NCI-H2107 treated with DMSO at 0.1 percent for 48 hours (cell line): ENCODE results near the gene EXOC4.

Source experiments
- DNase-seq: peaks from one replicate; lab custom pipeline; 2025; ENCODE audit not compliant: unreplicated experiment; lab: John Stamatoyannopoulos, UW

Gene EXOC4

DNA sequence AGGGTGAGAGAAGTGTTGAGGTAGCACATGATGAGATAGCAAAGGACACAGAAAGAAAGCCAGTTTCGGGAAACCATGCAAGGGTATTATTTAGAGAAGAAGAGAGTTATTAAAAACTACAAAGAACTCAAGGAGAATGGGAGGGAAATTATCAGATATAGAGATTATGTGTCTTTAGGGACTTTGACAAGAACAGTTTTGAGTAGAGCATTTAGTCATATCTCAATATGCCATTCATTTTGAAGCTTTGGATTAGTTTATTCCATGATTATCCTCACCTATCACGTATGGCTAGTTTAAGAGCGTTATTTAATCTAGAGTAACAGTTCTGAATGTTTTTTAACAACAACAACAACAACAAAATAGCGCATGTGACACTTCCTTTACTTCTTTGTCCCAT is 409.4 kb downstream of the EXOC4 start:
- no peak for DNase-seq

DNA sequence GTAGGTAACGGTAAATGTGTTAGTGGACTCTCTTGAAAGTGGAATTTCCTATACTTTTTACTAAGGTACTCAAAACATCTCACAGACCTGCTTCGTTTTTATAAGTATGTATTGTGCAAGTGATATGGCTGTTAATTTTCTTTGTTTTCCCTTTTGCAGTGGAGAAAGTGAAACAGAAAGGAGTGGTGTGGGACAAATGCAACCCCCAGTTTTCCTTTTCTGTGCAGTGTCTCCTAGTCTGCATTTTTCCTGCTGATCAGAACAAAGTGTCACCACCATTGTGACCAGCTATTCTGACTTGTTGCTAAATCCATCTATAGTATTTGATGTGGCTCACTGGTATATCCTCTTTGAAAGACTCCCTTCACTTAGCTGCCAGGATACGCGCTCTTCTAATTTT is 410.0 kb downstream of the EXOC4 start:
- no peak for DNase-seq

DNA sequence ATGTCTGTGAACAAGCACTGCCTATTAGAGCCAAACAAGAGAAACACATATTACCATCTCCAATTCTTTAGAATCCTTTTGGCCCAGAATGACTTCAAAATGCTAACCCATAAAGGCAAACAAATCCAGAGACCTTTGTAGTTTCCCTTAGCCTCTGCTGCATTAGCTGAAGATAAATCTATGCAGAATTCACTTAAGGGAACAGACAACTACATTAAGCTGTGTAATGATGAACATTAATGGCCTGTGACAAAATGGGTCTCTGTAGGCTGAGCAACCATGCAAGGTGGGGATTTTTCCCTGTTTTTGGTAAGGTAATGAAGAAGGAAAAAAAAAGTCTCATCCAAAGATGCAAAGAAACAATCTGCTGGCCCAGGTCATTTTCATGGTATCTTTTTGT is 411.6 kb downstream of the EXOC4 start:
- no peak for DNase-seq

DNA sequence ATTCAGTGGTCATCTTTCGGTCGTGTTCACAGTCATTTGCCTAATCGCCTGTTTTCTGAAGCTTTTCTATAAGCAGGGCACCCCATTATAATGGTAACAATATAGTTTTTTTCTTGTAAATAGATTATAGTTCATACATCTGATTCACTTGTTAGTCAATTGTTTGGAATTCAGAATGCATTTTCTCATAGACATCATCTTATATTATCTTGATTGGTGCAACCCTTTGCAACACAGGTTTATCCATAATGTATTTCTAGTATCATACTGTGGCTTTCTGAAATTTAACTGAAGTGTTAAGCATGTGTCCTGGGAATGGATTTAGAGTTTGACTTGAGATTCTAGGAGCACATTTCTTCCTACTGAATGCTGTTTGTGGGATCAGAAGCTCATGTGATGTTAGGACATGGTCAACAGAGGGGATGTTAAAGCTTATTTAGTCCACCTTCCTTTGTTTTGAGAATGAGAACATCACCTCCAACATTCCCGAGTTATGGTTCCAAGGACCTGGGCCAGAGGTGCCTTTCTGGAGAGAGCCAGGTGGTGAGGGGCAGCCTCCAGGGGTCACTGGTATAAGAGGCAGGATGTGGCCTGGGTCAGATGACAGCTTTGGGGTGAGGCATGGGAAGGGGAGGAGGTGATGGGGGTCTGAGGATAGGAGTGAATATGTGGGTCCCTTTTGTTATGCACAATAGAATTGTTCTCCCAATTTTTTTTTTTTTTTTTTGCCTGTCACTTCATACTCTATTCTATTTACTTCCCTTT is 415.6 kb downstream of the EXOC4 start:
- DNase-seq, result no peak

DNA sequence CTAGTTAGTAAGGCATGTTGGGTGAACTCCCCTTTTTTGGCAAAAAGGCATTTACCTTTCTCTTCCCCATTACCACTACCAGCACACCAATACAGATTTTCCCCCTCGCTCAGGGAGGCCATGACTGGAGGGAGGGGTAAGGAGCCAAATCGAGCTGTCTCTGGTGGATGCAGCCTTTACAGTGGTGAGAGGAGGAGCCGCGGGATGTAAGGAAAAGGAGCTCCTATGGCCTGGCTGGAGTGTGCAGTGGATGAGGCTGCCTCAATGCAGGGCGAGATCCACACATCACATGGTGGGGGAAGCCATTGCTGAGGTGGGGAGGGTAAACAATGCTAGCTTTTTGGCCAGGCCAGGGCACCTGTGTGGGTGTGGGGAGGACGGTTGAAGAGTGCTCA is 416.2 kb downstream of the EXOC4 start:
- DNase-seq, result no peak

DNA sequence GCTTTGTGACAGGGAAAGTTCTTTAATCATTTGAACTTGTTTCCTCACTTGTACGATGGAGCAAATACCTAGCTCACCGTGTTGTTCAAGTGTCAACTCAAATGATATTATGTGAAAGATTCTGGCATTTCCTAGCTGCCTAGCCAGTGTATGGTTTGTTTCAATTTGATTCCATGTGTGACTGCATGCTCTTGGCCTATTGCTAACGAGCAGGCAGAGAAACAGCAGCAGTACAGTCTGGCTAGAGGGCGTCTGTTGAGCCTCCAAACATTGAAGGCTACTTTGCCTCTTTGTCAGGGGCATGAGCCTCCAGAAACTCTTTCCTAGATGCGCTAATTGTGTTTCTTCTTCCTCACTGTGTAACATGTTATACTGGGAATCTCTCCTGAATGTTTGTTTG is 417.4 kb downstream of the EXOC4 start:
- DNase-seq, result no peak

DNA sequence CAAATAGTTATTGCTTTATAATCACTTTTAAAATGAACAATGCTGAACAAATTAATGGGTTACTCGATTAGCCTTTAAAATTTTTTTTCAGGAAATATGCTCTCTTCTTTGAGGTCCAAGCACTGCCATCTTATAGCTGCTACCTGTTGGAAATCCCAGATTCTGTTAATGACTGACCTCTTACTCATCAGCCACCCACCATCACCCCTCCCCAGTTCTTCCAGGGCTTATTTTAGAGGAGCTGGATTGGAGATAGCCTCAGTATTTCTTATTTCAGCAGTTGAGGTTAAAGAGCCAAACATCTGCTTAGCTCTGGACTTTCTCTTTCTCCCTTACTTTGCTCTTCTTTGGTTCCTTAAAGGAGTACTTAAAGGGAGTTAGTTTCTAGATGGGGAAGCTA is 420.0 kb downstream of the EXOC4 start:
- no peak for DNase-seq

DNA sequence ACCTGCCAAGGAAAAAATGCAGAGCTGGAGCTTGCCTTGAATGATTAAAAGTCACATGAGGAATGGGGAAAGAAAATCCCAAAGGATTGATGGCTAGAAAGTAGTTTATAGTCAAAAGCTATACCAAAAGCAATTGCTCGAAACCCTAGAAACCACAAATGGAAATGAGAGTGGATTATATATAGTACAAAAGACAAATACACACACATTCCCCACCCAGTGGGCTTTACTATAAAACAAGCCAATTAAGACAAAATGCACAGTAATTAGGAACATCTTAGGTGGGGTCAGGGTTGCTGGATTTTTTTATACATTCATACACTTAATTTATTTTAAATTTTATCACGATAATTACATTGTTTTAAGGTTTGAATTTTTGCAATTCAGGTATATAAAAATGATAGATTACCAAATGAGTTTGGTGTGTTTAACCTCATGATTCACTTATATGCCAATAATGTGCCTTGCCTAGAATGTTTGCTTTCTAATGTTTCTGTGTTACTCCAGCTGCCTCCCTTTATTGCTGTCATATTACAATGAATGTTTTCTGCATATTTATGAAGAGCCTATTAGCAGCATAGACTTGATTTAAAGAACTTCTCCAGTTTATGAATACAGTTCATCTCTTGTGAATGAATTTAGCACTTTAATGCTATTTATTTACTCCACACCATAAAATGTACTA is 421.3 kb downstream of the EXOC4 start:
- DNase-seq, result no peak

DNA sequence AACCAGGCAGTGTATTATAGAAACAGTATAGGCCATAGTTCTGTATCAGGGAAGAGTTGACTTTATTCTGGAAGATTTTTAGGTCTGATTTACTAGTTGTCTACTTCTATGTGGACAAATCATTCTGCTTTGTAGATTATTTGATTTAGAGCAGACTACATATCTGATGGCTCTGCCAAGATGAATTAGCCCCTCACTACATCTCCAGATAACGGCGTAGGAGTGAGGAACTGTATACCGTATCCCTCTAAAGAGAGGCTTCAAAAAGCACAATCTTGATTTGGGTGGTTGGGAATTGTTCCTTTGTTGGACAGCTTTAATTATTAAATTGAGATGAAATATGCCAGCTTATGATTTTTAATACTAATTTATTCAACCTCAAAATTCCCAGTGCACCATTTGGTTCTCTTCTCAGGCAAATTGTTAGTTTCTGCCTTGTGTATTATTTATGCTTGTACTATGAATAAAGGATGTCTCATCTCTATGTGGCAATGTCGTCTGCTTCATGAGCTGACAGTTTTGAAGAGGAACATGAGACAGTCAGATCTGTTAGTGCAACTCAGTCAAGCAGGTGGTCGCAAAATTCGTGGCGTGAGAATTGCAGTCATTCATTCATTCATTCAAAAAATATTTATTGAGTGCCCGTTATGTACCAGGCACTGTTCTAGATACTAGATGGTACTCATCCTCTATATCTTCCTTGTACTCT is 422.8 kb downstream of the EXOC4 start:
- DNase-seq, result no peak

DNA sequence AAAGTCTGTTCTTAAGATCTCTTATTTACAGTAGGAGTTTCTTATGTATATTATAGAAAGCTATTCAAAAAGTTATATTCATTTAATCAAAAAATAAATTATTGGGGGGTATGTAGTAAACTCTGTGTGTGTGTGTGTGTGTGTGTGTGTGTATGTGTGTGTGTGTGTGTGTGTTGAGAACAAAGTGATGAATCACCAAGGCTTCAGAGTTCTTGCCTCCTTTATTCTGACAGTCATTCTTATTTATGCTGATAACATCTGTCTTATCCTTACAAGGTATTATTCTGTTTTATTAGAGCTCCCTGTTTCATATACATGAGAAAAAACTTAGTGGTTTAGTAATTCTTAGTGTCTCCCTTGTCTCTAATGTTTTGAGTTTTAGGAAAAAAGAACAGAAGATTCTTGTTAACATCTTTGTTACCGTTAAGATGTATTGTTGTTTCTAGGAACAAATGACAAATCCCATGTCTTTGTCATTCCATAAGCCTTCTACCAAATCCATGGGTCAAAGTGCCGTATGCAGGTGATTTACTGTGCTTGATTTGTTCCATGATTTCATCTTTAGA is 424.0 kb downstream of the EXOC4 start:
- no peak for DNase-seq

DNA sequence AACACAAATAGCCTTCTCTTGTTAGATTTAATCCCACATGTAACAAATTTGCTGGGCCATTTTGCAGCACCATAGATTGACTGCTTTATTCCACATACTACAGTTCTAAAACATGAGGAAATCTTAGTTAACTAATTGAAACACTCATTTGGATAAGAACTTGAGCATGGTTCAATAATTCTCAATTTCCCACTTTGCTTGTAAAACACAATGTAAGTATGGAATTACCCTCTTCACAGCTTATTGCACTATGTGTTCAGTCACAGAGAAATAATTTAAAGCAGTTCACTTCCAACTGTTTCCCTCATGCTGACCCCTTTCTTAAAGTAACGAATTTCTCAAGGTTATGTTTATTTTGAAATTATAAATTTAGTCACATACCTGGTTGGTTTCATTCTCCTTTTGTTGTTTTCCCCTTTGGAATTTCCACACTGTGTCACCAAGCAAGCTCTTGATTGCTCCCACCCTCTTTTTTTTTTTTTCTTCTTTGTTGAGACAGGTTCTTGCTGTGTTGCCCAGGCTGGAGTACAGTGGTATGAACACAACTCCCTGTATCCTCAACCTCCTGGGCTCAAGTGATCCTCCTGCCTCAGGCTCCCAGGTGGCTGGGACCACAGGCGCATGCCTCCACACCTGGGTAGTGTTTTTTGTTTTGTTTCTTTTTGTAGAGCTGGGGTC is 425.4 kb downstream of the EXOC4 start:
- DNase-seq, result no peak

DNA sequence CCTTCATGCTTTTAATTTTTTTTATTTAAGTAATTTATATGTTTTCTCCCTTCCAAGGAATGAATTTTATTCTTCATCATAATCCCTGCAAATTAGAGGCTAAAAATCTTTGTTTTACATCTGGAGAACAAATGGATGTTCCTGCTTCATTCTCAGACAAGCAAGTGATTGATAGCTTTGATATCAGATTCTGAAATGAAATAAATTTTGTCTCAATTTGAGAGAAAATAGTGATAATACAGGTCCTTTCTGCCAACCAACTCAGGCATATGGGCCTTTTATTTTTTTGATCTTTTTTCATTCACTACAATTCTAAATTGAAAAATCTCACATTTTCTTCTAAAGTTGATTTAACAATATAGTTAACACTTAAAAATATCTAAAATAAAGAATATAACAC is 427.1 kb downstream of the EXOC4 start:
- no peak for DNase-seq

DNA sequence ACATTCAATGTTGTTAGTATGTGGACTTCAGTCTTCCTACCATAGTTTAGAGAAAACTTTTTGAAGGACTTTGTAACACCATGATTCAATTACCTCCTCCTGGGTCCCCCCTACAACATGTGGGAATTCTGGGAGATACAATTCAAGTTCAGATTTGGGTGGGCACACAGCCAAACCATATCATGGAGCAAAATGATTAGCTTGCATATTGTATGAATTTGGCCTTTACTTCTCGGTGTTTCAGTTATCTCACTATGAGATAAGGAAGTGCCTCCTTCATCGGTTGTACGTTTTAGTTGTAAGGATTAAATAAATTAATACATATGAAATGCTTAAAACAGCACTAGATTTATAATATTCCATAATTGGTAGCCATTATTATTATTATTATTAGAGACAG is 428.7 kb downstream of the EXOC4 start:
- no peak for DNase-seq

DNA sequence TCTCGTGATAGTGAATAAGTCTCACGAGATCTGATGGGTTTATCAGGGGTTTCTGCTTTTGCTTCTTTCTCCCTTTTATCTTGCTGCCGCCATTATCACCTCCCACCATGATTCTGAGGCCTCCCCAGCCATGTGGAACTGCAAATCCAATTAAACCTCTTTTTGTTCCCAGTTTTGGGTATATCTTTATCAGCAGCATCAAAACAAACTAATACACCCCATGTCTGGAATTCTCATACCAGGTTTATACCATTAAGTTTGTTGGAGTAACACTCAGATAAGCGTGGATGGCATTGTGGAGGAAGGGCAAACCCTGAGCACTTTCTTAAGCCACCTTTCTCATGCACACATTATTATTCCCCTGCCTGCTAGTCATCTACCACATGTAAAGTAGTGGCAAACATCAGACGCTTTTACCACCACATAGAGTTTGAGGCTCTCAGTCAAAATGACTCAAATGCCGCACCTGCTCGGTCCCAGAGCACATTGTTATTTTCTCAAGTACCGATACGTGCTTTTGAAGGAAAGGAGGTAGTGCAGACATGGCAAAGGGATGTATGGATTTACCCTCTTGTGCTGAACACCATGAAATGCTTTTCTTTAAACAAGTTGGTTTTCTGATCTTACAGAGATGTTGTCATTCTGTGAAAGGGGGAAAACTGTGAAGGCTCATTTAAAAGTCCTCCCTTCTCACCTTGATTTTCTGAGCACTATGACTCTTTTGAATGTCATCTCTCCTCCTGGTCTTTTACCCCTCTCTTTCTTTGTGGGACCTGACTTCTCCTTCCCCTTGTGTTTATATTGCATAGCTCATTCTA is 429.7 kb downstream of the EXOC4 start:
- peak; percentile 76 for DNase-seq

DNA sequence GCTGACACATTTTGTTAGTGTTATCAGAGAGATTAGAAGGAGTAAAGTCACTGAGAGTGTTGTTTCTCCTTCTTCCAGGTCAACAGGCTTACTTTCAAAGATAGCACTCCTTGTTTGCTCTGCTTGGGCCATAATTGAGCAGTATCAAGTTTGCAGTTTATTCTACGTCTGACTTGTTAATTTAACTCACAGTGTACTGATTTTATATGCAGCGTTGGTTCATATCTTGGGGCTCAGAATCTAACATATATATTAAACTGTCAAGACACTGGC is 430.2 kb downstream of the EXOC4 start:
- no peak for DNase-seq

DNA sequence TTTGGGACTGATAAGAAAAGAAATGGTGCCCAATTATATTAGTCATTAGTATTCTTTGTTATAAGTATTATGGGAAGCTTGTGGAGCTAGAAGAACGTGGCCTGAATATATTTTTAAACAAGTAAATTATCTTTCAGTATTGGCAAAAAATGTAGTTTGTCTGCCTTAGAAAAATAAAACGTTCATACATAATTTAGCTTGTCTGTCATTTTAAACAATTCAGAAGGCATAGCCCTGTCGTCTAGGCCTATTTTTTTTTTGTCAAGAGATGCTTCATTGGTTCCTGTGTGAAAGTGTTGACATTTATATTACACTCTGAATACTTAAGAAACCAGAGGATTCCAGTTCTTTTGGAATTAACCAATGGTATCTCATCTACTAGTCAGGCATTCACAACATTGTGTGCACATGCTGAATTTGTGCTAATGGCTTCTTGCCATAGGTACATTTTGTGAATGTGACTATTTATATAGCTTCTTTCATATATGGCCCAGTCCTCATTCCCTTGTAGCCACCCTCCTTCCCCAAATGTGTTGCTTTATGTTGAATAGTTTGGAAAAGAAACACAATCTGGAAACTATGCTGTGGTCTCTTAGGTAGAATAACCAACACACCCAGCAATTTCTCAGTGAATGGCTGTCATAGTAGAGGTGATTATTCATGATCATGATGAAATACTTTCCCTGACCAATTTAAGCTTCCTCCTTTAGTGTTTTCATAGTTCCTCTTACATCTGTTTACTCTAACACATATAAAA is 435.8 kb downstream of the EXOC4 start:
- DNase-seq, result no peak

DNA sequence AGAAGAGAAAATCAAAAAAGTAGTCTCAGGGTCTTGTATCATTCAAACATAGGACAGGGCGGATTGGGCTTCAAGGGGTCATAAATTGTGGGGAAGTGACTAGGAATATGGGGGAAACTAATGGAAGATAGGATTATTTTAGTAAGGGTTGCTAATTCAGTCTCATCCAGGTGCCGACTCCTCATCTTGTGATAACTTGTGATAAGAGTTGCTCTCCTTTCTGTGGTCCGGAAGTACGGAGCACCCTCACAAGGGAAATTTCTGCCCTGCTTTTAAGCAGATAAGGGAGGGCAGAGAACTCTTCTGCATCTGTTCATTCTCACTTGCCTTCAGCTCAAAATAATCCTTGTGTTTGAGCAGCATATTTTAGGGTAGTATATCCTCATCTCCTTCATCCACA is 437.9 kb downstream of the EXOC4 start:
- no peak for DNase-seq

DNA sequence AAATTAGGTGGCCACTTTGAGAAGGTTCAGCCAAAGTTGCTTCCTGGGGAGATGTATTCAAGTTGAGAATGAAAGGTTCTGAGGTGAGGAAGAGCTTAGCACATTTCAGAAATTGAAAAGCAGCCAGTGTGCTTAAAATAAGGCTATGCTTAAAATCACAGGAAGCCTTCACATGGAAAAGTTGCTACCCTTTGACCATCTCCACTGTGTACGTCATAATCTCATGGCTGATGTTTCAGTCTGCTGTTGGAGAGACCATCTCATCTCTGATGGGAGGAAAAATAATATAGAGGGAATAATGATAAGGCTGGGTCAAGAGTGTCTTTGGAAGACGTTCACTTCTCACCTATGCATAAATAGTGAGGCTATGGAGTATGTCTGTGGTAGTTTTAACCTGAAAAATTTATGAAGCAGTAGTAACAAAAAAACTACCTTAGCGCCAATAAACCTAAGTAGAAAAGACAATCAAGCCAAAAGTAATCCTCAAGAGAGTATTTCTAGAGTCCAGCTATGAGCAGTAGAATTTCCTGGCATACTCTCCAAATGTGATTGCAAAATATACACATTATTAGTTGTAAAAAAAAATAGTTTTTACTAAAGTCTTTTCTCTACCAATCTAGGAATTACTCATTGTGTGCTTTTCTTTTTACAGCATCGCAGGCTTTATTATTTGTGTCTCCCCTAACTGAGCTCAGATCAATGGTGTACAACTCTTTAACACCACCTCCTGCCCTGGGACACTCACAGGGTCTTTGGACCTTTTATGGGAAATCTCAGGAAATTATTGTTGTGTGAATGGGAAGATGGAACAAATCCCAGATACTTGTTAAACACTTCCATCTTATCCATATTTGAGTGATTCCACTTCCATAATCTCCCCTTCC is 439.1 kb downstream of the EXOC4 start:
- no peak for DNase-seq

DNA sequence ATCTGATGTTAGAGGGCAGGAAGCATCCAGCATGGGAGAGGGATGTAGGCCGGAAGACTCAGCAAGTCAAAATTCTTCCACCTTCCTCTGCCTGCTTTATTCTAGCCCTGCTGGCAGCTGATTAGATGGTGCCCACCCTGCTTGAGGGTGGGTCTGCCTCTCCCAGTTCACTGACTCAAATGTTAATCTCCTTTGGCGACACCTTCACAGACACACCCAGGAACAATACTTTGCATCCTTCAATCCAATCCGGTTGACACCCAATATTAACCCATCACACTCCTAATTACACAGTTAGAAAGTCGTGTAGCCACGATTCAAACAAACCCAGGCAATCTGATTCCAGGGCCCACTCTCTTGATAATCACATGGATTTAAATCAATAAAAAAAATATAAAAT is 440.4 kb downstream of the EXOC4 start:
- DNase-seq, result no peak
